GM20000 (cell line): ENCODE measurements around the gene ZIM2.
"Not testable (repeated sequence)": the region's sequence is repeated elsewhere in the genome, so short reads cannot be mapped to it uniquely, and the experiment has no call there.

Experiments used
- DNase-seq: peaks from one replicate; pipeline ENCODE4 v3.0.0; 2012; ENCODE audit warnings: low spot score
- CTCF ChIP-seq: IDR thresholded peaks from 2 replicates; pipeline ENCODE4 v1.5.1; 2012; ENCODE audit warnings: mild to moderate bottlenecking, control low read depth; ENCODE audit errors: extremely low read depth, missing control alignments

Gene ZIM2

GRCh38 chr19:56874530-56874929 lies 34.0 kb upstream of the ZIM2 start:
- TF ChIP-seq CTCF: no peak
- no peak for DNase-seq

GRCh38 chr19:56873493-56873892 lies 33.0 kb upstream of the ZIM2 start:
- no peak for DNase-seq
- no peak for TF ChIP-seq CTCF

- TF ChIP-seq CTCF: no peak
- DNase-seq: no peak
Measured at GRCh38 chr19:56869886-56870285, 29.4 kb upstream of the ZIM2 start.

GRCh38 chr19:56868446-56868845 lies 27.9 kb upstream of the ZIM2 start:
- no peak for DNase-seq
- no peak for TF ChIP-seq CTCF

GRCh38 chr19:56866538-56866937 lies 26.0 kb upstream of the ZIM2 start:
- DNase-seq: no peak
- no peak for TF ChIP-seq CTCF

- no peak for DNase-seq
- no peak for TF ChIP-seq CTCF
Measured at GRCh38 chr19:56864443-56865125, 24.1 kb upstream of the ZIM2 start.

- TF ChIP-seq CTCF: no peak
- DNase-seq: no peak
Measured at GRCh38 chr19:56862741-56863140, 22.2 kb upstream of the ZIM2 start.

GRCh38 chr19:56860409-56860808 lies 19.9 kb upstream of the ZIM2 start:
- not testable (repeated sequence) for DNase-seq
